Nephron progenitor cell (in vitro differentiated cells): ENCODE data around the gene IRF2BP2.

Experiments
- DNase-seq: peaks from one replicate; pipeline ENCODE4 v3.0.0; 2021
- H3K27ac Mint-ChIP-seq: 2 replicates; pipeline ENCODE4 v1.8.0; 2021; ENCODE audit warnings: mild to moderate bottlenecking, moderate library complexity, mixed read lengths
- H3K27me3 Mint-ChIP-seq: 2 replicates; pipeline ENCODE4 v1.8.0; 2021; ENCODE audit warnings: mild to moderate bottlenecking, low read depth, mixed read lengths; ENCODE audit not compliant: poor library complexity
- H3K36me3 Mint-ChIP-seq: 2 replicates; pipeline ENCODE4 v1.8.0; 2021; ENCODE audit warnings: low read depth, mixed read lengths
- H3K4me1 Mint-ChIP-seq: 2 replicates; pipeline ENCODE4 v1.8.0; 2021; ENCODE audit warnings: mixed read lengths
- H3K4me3 Mint-ChIP-seq: 2 replicates; pipeline ENCODE4 v1.8.0; 2021; ENCODE audit warnings: mild to moderate bottlenecking, moderate library complexity, mixed read lengths
- H3K9me3 Mint-ChIP-seq: 2 replicates; pipeline ENCODE4 v1.8.0; 2021; ENCODE audit warnings: mild to moderate bottlenecking, moderate library complexity, mixed read lengths
- CTCF ChIP-seq: fragments of 200-600 bp; sonication (generic); IDR thresholded peaks from 2 replicates; pipeline ENCODE4 v1.5.0; 2021; ENCODE audit warnings: antibody characterized with exemption

IRF2BP2 gene

GRCh38 chr1:234610061-234610665 is at the start of gene IRF2BP2:
Gene IRF2BP2 (minus strand): TSS chr1:234610178. CDS start chr1:234609494, 684 bp downstream.
- peak within 1 kb of the TSS; percentile 100 for H3K27ac Mint-ChIP-seq
- no peak for TF ChIP-seq CTCF

GRCh38 chr1:234659538-234659937 is 49.6 kb upstream of the IRF2BP2 start:
- no peak overlapping the region for H3K4me3 Mint-ChIP-seq
- H3K27ac Mint-ChIP-seq = no peak overlapping the region
- no peak for DNase-seq
- H3K27me3 Mint-ChIP-seq = peaks cover 20% of the 10 kb centered on the region
- peaks cover under 1% of the 10 kb centered on the region for H3K9me3 Mint-ChIP-seq
- H3K36me3 Mint-ChIP-seq = no peaks in the 10 kb centered on the region
- H3K4me1 Mint-ChIP-seq = peaks cover 22% of the 10 kb centered on the region
- no peak for TF ChIP-seq CTCF

More at GRCh38 chr1:234610061-234610665, at the start of gene IRF2BP2:
- Mint-ChIP-seq H3K9me3 (no peaks in the 10 kb centered on the region), H3K27me3 (peaks cover 4% of the 10 kb centered on the region), H3K4me3 (peak within 1 kb of the TSS; percentile 97), H3K4me1 (peaks cover 63% of the 10 kb centered on the region), H3K36me3 (peaks cover 33% of the 10 kb centered on the region)
- peak; percentile 82 for DNase-seq

- Mint-ChIP-seq H3K36me3 (no peaks in the 10 kb centered on the region), H3K4me3 (no peak overlapping the region)
These were observed 48.2 kb upstream of the IRF2BP2 start for GRCh38 chr1:234658138-234658537.

GRCh38 chr1:234656944-234657654 is 47.1 kb upstream of the IRF2BP2 start:
- no peak for DNase-seq
- peaks cover 25% of the 10 kb centered on the region for H3K4me1 Mint-ChIP-seq
- H3K36me3 Mint-ChIP-seq = no peaks in the 10 kb centered on the region
- H3K9me3 Mint-ChIP-seq = peaks cover 4% of the 10 kb centered on the region
- peak overlapping the region; percentile 23 for H3K27ac Mint-ChIP-seq
- peaks cover 10% of the 10 kb centered on the region for H3K27me3 Mint-ChIP-seq
- no peak overlapping the region for H3K4me3 Mint-ChIP-seq
- TF ChIP-seq CTCF = no peak

More at GRCh38 chr1:234658138-234658537, 48.2 kb upstream of the IRF2BP2 start:
- Mint-ChIP-seq H3K4me1 (peaks cover 22% of the 10 kb centered on the region), H3K27ac (no peak overlapping the region), H3K9me3 (peaks cover 4% of the 10 kb centered on the region), H3K27me3 (peaks cover 12% of the 10 kb centered on the region)
- DNase-seq = no peak
- no peak for TF ChIP-seq CTCF

- H3K36me3 Mint-ChIP-seq = no peaks in the 10 kb centered on the region
- H3K27ac Mint-ChIP-seq = peak overlapping the region; percentile 23
- no peak overlapping the region for H3K4me3 Mint-ChIP-seq
- H3K9me3 Mint-ChIP-seq = peaks cover 4% of the 10 kb centered on the region
- peaks cover 23% of the 10 kb centered on the region for H3K4me1 Mint-ChIP-seq
- TF ChIP-seq CTCF = no peak
- H3K27me3 Mint-ChIP-seq = peaks cover 2% of the 10 kb centered on the region
- no peak for DNase-seq
These were observed 46.3 kb upstream of the IRF2BP2 start for GRCh38 chr1:234656070-234656895.
